ENCODE data around the gene NCK2. TPM values are rescaled to one million over a fixed set of nuclear protein-coding genes. Genes with fewer than 3 reads are reported as not detected.

The NCK2 gene
- polyA plus RNA-seq, 1 of the 3 experiments (the other 2 are of a cell fraction) = 42.8 TPM

DNA sequence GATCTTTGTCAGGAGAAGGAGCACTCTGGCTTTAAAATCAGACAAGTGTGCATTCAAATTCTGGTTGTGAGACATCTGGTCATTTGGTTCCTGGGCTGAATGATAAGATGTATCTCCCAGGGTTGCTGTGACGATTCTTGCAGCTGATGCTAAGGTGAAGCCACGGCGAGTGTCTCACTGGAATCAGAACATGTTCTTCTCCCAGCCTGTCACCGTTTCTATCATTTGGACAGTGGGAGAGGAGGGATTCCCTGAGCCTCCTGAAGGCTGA lies 68.3 kb downstream of the NCK2 start (continued):
- TF ChIP-seq, protein P1, sequence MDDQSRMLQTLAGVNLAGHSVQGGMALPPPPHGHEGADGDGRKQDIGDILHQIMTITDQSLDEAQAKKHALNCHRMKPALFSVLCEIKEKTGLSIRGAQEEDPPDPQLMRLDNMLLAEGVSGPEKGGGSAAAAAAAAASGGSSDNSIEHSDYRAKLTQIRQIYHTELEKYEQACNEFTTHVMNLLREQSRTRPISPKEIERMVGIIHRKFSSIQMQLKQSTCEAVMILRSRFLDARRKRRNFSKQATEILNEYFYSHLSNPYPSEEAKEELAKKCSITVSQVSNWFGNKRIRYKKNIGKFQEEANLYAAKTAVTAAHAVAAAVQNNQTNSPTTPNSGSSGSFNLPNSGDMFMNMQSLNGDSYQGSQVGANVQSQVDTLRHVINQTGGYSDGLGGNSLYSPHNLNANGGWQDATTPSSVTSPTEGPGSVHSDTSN (IDR thresholded peaks at IDR 0.05) = no peak

DNA sequence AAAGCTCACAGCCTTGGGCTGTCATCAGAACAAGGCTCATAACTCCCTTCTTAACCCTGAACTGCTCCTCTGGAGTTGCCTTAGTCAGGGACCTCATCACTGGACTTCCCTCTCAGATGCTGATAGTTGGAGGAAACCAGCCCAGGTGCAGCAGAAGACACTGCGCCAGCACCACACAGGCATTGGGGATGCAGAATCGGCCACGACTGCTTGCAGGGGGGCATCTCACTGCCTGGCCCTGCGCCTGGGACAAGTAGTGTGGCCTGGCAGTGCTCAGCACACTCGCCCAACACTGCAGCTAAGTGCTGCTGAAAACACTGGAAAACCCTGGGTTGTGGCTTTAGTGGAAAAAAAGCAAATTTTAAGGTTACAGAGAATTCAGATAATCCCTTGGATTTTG lies 68.7 kb downstream of the NCK2 start:
- Histone ChIP-seq H3K27me3 (ENCODE audit: insufficient read depth) (no peaks in the 10 kb centered on the region), H3K36me3 (replicated peaks in 1 of 2; ENCODE audit: control insufficient read depth in 1 of 2, insufficient read depth in 2 of 2, low read length in 1 of 2) (peaks cover under 1 to 9% of the 10 kb centered on the region in 2 experiments), H2AFZ (ENCODE audit: low read depth) (no peak overlapping the region), H3K4me3 (ENCODE audit: low read depth in 2 of 2, low read length in 1 of 2) (no peak overlapping the region), H3K9ac (no peak overlapping the region), H3K4me1 (ENCODE audit: control insufficient read depth in 1 of 2, insufficient read depth in 2 of 2, low read depth in 1 of 2, low read length in 1 of 2) (peaks cover 0 to 31% of the 10 kb centered on the region in 2 experiments; a peak in 2 of 4 replicates), H3K9me3 (no peaks in the 10 kb centered on the region), H3F3A (replicated peaks; ENCODE audit: insufficient read depth) (no peaks in the 10 kb centered on the region), H3K9me2 (no peaks in the 10 kb centered on the region), H3K27ac (ENCODE audit: low read depth in 2 of 2, low read length in 1 of 2) (peak overlapping the region in 1 of 2 experiments; percentile 76; a peak in 2 of 4 replicates), H3K4me2 (no peak overlapping the region), H3K79me2 (ENCODE audit: insufficient read depth) (peaks cover 53% of the 10 kb centered on the region), H4K20me1 (ENCODE audit: insufficient read depth) (peaks cover 62% of the 10 kb centered on the region)
- no peak for DNase-seq
- POLR2A ChIA-PET = no interaction called here
- no peak for TF ChIP-seq POLR2AphosphoS5 (IDR thresholded peaks at IDR 0.05; ENCODE audit: low read depth, low read length)
- no peak for TF ChIP-seq GATA2 (CRISPR knock-in tag; IDR thresholded peaks at IDR 0.05)
- TF ChIP-seq ELF1 (IDR thresholded peaks at IDR 0.05) = no peak
- no peak for TF ChIP-seq RXRA (IDR thresholded peaks at IDR 0.05; ENCODE audit: borderline replicate concordance, low read depth)
- TF ChIP-seq USF2 (IDR thresholded peaks at IDR 0.05; ENCODE audit: borderline replicate concordance, low read depth, low read length) = no peak
- TF ChIP-seq REST (IDR thresholded peaks at IDR 0.05; ENCODE audit: low read depth, low read length) = no peak
- TF ChIP-seq TEAD4 (IDR thresholded peaks at IDR 0.05; ENCODE audit: borderline replicate concordance, insufficient read depth) = no peak
- no peak for TF ChIP-seq NFIC (IDR thresholded peaks at IDR 0.05; ENCODE audit: borderline replicate concordance)
- TF ChIP-seq, protein P2, sequence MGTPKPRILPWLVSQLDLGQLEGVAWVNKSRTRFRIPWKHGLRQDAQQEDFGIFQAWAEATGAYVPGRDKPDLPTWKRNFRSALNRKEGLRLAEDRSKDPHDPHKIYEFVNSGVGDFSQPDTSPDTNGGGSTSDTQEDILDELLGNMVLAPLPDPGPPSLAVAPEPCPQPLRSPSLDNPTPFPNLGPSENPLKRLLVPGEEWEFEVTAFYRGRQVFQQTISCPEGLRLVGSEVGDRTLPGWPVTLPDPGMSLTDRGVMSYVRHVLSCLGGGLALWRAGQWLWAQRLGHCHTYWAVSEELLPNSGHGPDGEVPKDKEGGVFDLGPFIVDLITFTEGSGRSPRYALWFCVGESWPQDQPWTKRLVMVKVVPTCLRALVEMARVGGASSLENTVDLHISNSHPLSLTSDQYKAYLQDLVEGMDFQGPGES (IDR thresholded peaks at IDR 0.05; ENCODE audit: low read depth, low read length) = no peak
- TF ChIP-seq EZH2phosphoT487 (IDR thresholded peaks at IDR 0.05; ENCODE audit: borderline replicate concordance, low read depth) = no peak
- 100% methylated on average over 1 of the region's 5 CpGs for WGBS (ENCODE audit: low lambda C conversion rate)
- CTCF ChIA-PET = interaction anchor here (2.5 kb wide), 1 partner anchor 10 kb away, joined by 8 read pairs; no protein-coding TSS in a partner anchor

All from SK-N-SH (cell line).